GM21786 (cell line): ENCODE measurements around the gene VGLL4.
"Not testable (repeated sequence)": the region's sequence is repeated elsewhere in the genome, so short reads cannot be mapped to it uniquely, and the experiment has no call there.

Experiments used
- ATAC-seq: cut with Tn5 transposase; IDR thresholded peaks from one replicate; pipeline ENCODE4 v1.9.1; 2021; ENCODE audit not compliant: unreplicated experiment

The VGLL4 gene

GRCh38 chr3:11588755-11589154, 55.0 kb downstream of the VGLL4 start:
- ATAC-seq = no peak

DNA sequence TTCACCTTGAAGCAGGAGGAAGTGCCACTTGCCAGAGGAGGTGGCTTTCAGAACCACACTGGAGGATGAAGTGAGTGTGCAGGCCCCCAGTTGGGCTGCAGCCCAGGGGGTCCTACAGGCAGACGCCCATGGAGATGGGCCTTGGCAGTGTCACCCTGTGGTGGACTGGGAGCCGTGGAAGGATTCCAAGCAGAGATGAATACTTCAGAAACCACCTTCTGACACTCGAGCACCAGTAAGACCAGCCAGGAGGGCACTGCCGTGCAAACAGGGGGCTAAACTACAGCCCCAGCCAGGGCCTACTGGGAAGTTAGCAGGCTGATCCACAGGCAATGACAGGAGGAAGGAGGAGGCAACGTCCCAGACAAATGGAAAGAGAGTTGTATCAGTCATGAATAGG, 55.4 kb downstream of the VGLL4 start:
- no peak for ATAC-seq

GRCh38 chr3:11587766-11588165, 55.9 kb downstream of the VGLL4 start:
- no peak for ATAC-seq

DNA sequence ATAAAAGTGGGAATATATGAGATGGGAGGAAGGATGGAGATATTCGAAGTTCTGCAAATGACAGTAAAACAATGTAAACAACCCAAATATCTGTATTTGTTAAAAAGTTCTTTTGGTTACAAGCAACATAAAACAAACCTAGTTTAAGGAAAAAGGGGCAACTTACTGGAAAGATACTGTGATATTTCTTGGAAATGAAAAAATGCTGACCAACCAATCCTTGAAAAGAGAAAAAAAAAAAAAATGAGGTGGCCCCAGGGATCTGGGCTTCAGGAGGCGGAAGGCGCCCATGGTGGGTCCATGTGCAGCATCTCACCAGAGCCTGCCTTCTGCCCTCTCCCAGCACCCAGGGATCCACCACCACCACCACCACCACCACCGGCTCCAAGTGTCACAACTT, 59.1 kb downstream of the VGLL4 start:
- ATAC-seq = no peak

DNA sequence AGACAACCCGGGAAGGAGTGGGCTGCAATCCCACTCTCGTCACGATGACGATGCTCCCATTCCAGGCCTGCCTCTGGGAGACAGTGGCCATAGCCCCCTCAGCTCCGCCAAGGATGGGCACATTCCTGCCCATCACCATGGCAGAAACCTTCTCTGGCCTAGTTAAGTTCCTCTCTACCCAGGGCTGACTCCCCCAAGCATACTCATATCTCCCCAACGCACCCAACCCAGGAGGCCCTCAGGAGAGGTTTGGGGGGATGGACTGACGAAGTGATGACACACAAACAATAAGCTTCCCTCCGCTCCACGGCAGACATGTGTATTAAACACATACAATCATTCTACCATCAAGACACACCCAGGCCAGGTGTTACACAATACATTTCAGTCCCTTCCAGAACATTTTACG, 60.1 kb downstream of the VGLL4 start:
- ATAC-seq = no peak

DNA sequence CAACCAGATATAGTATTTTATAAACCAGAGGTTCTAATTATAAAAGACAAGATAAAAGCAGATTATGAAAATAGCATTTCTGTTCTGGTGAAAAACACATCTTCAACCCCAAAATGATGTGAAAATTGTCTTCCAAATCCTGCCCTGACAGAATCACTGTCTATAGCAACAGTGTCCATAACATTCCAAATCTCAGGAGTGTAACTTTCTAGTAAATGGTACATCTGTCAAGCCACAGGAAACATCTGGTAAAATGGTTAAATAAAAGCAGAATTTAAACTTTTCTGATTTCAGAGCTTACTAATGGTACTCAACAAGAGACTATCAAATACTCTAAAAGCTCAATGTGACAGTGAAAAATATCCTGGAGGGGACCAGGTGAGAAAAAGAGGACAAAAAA, 60.5 kb downstream of the VGLL4 start:
- ATAC-seq = no peak

DNA sequence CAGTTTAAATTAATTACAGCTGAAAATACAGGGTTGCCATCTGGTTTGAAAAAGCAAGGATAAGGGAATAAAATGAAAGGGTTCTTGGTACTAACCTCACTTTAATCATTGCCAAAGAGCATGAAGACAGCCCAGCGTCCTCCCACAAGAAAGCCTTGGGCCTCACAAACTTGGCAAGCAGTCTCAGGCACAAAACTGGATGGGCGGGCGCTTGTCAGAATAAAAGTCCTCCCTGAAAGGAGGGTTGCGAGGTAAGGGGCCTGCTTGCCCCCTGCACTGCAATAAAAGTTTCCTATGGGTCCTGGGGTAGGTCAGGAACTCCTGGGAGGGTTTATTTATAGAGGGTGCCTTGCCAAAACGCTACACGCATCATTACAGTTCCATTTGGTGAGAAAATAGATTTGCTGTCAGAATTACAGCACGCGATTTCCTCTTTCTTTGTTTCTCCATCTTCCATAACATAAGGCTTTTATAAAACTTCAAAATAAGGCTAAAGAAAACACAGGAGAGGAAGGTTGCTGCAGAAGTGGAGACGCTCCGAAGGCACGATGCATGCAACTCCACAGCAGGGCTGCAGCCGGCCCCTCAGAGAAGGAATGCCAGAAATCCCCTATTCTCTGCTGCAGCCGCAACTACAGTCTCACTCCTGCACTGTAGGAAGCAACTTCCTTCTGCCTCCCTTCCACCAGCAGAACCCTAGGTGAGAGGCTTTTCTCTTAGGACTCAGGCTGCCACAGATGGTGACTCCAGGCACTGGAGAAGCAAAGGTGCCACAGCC, 61.3 kb downstream of the VGLL4 start:
- peak; percentile 50 for ATAC-seq

- no peak for ATAC-seq
Measured at GRCh38 chr3:11581237-11582190, 62.2 kb downstream of the VGLL4 start.

- no peak for ATAC-seq
Measured at GRCh38 chr3:11580645-11581044, 63.1 kb downstream of the VGLL4 start.

DNA sequence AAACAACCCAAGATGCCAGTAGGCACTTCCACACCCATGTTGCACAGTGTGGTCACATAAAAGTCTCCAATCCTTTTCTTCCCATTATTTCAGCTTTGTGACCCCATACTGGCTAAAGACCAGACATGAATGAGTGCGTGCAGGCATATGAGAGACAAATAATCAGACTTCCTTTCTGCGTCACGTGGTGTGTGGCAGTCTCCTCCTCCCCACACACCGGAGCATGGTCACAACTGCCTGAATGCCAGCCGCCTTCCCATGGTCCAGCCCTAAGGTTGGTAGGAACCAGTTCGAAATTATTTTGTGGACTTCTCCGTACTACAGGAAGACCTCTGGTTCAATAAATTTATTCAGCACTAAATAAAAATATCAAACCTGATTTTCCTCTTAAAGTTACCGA, 65.5 kb downstream of the VGLL4 start:
- no peak for ATAC-seq

DNA sequence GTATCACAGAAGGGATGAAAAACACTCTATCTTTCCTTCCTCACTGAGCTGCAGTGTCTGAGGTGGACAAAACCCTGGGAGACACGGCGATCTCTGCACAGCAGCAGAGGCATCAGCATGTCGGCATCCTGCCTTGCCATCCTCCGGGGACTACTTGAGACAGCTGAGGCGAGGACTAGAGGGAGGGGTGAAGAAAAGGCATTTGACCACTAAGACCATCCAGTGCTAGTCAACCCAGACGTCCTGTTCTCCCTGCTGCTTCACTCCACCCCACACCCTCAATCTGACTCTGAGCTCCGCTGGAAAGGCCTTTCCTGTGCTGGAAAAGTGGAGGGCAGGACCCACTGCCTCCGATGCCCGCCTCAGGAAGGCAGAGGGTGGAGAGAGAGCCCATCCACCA, 67.3 kb downstream of the VGLL4 start:
- no peak for ATAC-seq

DNA sequence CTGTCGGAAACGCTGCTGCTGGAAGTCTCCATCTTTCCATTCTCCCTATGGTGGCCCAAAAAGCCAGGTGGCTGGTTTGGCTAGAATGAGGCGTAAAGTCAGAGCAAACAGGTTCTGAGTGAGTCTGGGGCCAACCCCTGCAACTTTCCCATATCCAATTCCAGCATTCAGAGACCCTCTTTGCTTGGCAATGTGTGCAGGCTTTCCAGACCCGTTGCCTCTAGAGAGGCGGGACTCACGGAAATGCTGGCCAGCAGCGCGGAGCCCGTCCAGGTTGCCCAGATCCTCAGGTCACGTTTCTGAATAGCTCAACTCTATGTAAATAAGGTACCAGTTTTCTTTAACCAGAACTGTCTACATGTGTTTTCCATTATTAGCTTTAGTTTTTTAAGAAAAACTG, 68.0 kb downstream of the VGLL4 start:
- no peak for ATAC-seq

DNA sequence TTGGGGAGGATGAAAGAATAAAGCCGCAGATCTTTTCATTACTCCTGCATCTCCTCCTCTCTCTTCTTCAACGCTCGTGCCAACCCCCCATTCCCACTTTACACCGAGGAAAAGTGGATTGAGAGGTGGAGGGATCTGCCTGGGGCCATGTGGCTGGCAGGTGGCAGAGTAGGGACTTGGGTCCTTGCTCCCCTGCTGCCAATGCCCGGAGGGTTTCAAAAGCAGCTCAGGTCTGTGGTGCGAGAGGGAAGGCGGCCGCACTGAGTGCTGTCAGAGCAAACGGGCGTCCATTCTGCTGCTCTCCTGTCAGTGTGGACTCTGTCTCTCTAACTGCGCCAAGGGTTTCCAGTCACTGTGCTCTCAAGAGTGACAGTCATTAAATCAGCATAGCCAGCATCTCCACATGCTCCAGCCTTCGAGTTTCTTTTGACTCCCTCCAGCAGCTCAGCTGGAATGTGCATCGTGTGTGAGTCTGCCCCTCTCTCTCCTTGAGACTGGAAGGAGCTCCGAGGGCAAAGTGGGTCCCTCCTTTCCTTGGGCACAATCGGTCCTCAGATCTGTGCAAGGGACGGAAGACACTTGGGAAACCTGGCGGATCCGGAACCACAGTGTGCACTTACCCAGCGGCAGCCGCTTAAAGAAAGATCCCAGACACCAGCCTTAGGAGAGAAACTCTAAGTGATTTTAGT, 68.6 kb downstream of the VGLL4 start:
- no peak for ATAC-seq

- not testable (repeated sequence) for ATAC-seq
Measured at GRCh38 chr3:11572660-11573059, 71.1 kb downstream of the VGLL4 start.

DNA sequence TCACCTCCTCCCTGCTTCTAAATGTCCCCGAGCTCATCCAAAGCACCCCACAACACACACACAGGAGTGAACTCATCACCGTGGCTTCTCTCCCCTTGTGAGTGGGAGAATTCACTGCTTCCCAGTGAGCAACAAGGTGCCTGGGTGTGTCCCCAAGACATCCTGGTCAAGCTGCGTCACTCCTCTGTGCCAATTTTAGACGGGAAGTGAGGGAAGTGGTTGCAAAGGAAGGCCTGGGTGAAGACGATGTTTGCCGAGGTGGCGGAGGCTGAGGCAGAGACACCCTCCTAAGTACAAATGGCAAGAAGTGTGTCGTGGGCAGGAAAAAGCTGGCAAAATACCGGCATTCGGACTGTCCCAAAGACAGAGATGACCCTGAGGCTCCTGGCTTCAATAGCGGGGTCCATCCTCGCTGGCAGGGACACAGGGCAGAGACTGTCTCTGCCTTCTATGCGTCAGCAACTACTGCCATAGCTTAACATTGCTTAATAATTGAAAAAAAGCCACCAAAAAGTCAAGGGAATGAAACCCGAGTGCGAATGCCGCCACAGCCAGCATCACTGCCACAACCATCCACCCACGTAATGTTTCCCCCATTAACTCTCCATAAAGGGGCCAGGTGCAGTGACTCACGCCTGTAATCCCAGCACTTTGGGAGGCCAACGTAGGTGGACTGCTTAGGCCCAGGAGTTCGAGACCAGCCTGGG, 72.8 kb downstream of the VGLL4 start:
- no peak for ATAC-seq

DNA sequence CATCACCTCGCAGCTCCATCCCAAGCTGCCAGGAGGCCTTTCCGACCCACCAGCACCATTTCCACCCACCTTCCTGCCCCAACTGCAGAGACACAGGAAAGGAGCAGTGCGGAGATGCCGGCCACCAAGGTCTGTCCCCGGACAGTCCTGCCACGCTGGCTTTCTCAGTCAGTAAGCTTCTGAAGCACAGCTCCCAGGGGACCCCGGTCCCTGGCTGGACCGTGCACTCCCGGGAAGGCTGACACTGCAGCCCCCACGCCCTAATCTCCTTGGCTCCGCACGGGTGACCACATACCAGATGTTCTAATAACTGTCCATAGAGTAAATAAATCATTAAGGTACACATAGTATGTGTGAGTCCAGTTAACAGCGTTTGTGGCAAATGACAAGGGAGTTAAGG, 73.5 kb downstream of the VGLL4 start:
- ATAC-seq = no peak

- no peak for ATAC-seq
Measured at GRCh38 chr3:11569156-11569741, 74.5 kb downstream of the VGLL4 start.

GRCh38 chr3:11568503-11569155, 75.1 kb downstream of the VGLL4 start:
- no peak for ATAC-seq

- ATAC-seq = no peak
Measured at GRCh38 chr3:11567516-11568467, 75.9 kb downstream of the VGLL4 start.
